Astrocyte (in vitro differentiated cells and primary cell): Measurements from ENCODE around the gene SETD7. TPM values are rescaled to one million over a fixed set of nuclear protein-coding genes. Genes with fewer than 3 reads are reported as not detected.

ENCODE experiments used
- DNase-seq: peaks from one replicate; pipeline ENCODE4 v3.0.0-alpha.2; 2010; ENCODE audit warnings: low read depth
- FAIRE-seq: peaks from 2 replicates; lab custom pipeline; 2011; peaks lifted over from hg19 to GRCh38; lab: Jason Lieb, UNC
- H2AFZ ChIP-seq: 2 replicates; pipeline ENCODE4 v1.6.0; 2012; ENCODE audit warnings: low read depth, low read length, inconsistent platforms
- H3K27ac ChIP-seq: 2 replicates; pipeline ENCODE4 v1.5.1; 2011; ENCODE audit warnings: low read depth, low read length, inconsistent platforms
- H3K27me3 ChIP-seq: 2 replicates; pipeline ENCODE4 v1.6.0; 2011; ENCODE audit warnings: low read length, inconsistent platforms; ENCODE audit not compliant: insufficient read depth
- H3K36me3 ChIP-seq: 2 replicates; pipeline ENCODE4 v1.5.1; 2011; ENCODE audit warnings: low read length, inconsistent platforms; ENCODE audit not compliant: insufficient read depth
- H3K4me1 ChIP-seq: 2 replicates; pipeline ENCODE4 v1.5.1; 2011; ENCODE audit warnings: low read length, inconsistent platforms; ENCODE audit not compliant: insufficient read depth
- H3K4me2 ChIP-seq: 2 replicates; pipeline ENCODE4 v1.6.0; 2012; ENCODE audit warnings: low read length, inconsistent platforms
- H3K4me3 ChIP-seq: 2 replicates; pipeline ENCODE4 v1.5.1; 2011; ENCODE audit warnings: low read depth, mild to moderate bottlenecking, low read length, inconsistent platforms; ENCODE audit not compliant: insufficient read depth
- H3K79me2 ChIP-seq: 2 replicates; pipeline ENCODE4 v1.6.0; 2012; ENCODE audit warnings: mild to moderate bottlenecking, low read length, inconsistent platforms; ENCODE audit not compliant: insufficient read depth
- H3K9ac ChIP-seq: 2 replicates; pipeline ENCODE4 v1.6.0; 2012; ENCODE audit warnings: mild to moderate bottlenecking, low read length, inconsistent platforms
- H3K9me3 ChIP-seq: 2 replicates; pipeline ENCODE4 v1.5.1; 2012; ENCODE audit warnings: low read depth, mild to moderate bottlenecking, low read length, inconsistent platforms; ENCODE audit not compliant: insufficient read depth
- H4K20me1 ChIP-seq: 2 replicates; pipeline ENCODE4 v1.6.0; 2012; ENCODE audit warnings: low read length, inconsistent platforms; ENCODE audit not compliant: insufficient read depth
- H3K27ac Mint-ChIP-seq: one replicate; pipeline ENCODE4 v1.8.0; 2021; ENCODE audit warnings: mild to moderate bottlenecking, mixed read lengths; ENCODE audit not compliant: unreplicated experiment
- H3K27me3 Mint-ChIP-seq: one replicate; pipeline ENCODE4 v1.8.0; 2021; ENCODE audit warnings: low read depth, mixed read lengths; ENCODE audit not compliant: unreplicated experiment
- H3K36me3 Mint-ChIP-seq: one replicate; pipeline ENCODE4 v1.8.0; 2021; ENCODE audit warnings: low read depth, mixed read lengths; ENCODE audit not compliant: unreplicated experiment
- H3K4me1 Mint-ChIP-seq: one replicate; pipeline ENCODE4 v1.8.0; 2021; ENCODE audit warnings: low read depth, mixed read lengths; ENCODE audit not compliant: unreplicated experiment
- H3K4me3 Mint-ChIP-seq: one replicate; pipeline ENCODE4 v1.8.0; 2021; ENCODE audit warnings: mild to moderate bottlenecking, moderate library complexity, mixed read lengths; ENCODE audit not compliant: unreplicated experiment
- H3K9me3 Mint-ChIP-seq: one replicate; pipeline ENCODE4 v1.8.0; 2021; ENCODE audit warnings: mild to moderate bottlenecking, mixed read lengths; ENCODE audit not compliant: unreplicated experiment
- EZH2 ChIP-seq: IDR thresholded peaks from 2 replicates; pipeline ENCODE4 v1.6.1; 2012; ENCODE audit warnings: mild to moderate bottlenecking, low read length, inconsistent platforms; ENCODE audit not compliant: insufficient read depth
- total RNA-seq: library from RNA; stranded (reverse); gene quantifications from 2 replicates; pipeline ENCODE4 v1.2.1, GENCODE V29; 2021
- TF ChIP-seq, protein P1 (sequence below): IDR thresholded peaks from 2 replicates; pipeline ENCODE4 v1.5.1; 2011; ENCODE audit warnings: low read depth, mild to moderate bottlenecking, inconsistent platforms, low read length, moderate library complexity; ENCODE audit not compliant: insufficient read depth

SETD7 gene
- total RNA-seq, 1 donor from 2014 or later: 55.0 TPM

DNA sequence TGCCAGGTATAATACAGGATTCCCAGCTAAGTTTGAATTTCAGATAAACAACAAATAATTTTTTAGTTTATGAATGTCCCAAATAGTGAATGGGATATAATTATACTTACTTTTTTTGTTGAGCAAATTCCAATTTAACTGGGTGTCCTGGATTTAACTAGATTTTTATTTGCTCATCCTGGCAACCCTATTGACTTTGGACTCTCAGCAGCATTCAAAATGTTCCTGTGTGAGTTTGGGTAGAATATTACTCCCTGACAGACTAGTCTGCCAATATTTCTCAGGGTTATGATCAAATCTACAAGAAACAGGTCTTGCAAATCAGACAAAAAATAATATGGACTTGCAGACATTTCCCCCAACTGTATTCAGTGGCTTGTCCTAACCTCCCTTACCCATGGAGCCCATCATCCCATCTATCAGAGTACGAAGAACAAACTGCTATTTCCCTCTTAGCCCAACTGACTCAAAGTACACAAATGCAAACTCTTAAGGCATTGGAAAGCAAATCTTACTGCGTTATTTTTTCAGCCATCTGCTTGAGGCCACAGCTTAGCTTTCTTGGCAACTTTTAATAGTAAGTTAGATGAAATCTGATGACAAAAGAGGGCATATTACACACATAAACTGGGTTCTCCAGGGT lies 20.7 kb downstream of the SETD7 start:
- H3K27ac Mint-ChIP-seq: no peak overlapping the region
- peaks cover 5% of the 10 kb centered on the region for H3K4me1 Mint-ChIP-seq
- no peak overlapping the region for H3K4me3 Mint-ChIP-seq
- H3K4me2 ChIP-seq: no peak overlapping the region
- no peaks in the 10 kb centered on the region for H3K27me3 Mint-ChIP-seq
- no peak for TF ChIP-seq EZH2
- TF ChIP-seq, protein P1, sequence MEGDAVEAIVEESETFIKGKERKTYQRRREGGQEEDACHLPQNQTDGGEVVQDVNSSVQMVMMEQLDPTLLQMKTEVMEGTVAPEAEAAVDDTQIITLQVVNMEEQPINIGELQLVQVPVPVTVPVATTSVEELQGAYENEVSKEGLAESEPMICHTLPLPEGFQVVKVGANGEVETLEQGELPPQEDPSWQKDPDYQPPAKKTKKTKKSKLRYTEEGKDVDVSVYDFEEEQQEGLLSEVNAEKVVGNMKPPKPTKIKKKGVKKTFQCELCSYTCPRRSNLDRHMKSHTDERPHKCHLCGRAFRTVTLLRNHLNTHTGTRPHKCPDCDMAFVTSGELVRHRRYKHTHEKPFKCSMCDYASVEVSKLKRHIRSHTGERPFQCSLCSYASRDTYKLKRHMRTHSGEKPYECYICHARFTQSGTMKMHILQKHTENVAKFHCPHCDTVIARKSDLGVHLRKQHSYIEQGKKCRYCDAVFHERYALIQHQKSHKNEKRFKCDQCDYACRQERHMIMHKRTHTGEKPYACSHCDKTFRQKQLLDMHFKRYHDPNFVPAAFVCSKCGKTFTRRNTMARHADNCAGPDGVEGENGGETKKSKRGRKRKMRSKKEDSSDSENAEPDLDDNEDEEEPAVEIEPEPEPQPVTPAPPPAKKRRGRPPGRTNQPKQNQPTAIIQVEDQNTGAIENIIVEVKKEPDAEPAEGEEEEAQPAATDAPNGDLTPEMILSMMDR: no peak
- peak; percentile 50 for FAIRE-seq
- H2AFZ ChIP-seq: no peak overlapping the region
- peaks cover 2% of the 10 kb centered on the region for H3K4me1 ChIP-seq
- peaks cover 43% of the 10 kb centered on the region for H4K20me1 ChIP-seq
- H3K9me3 Mint-ChIP-seq: no peaks in the 10 kb centered on the region
- H3K27ac ChIP-seq: no peak overlapping the region
- no peak for DNase-seq
- H3K36me3 Mint-ChIP-seq: peaks cover 15% of the 10 kb centered on the region
- no peak overlapping the region for H3K9ac ChIP-seq
- no peaks in the 10 kb centered on the region for H3K9me3 ChIP-seq
- peaks cover 51% of the 10 kb centered on the region for H3K79me2 ChIP-seq
- peaks cover 4% of the 10 kb centered on the region for H3K36me3 ChIP-seq
- no peak overlapping the region for H3K4me3 ChIP-seq
- no peaks in the 10 kb centered on the region for H3K27me3 ChIP-seq

DNA sequence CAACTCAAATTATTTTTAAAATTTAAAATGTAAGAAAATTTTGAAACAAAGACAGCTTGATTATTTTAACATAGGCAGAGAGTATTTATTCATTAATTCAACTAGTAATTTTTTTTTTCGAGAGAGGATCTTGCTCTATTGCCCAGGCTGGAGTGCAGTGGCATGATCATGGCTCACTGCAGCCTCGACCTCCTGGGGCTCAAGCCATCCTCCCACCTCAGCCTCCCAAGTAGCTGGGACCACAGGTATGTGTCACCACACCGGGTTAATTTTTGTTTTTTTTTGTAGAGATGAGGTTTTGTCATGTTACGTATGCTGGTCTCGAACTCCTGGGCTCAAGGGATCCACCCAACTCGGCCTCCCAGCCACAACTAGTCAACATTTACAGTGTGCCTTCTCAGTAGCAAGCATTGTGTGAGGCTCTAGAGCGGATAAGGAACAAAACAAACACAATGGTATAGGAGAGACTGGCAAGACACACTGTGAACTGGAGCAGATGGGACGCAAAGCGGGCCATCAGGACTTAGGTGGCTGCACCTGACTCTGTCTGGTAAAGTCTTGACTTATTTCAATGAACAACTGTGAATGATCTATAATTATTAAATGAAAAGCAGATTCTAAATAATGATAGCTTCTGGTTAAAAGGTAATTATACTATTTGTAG lies 21.6 kb downstream of the SETD7 start:
- TF ChIP-seq, protein P1: no peak
- TF ChIP-seq EZH2: no peak
- Mint-ChIP-seq H3K27me3 (no peaks in the 10 kb centered on the region), H3K4me3 (no peak overlapping the region), H3K9me3 (no peaks in the 10 kb centered on the region), H3K27ac (no peak overlapping the region), H3K36me3 (peaks cover 7% of the 10 kb centered on the region), H3K4me1 (no peaks in the 10 kb centered on the region)
- FAIRE-seq (no peak), DNase-seq (no peak)
- Histone ChIP-seq H3K36me3 (peaks cover 4% of the 10 kb centered on the region), H3K79me2 (peaks cover 43% of the 10 kb centered on the region), H3K9ac (no peak overlapping the region), H3K4me1 (no peaks in the 10 kb centered on the region), H4K20me1 (peaks cover 41% of the 10 kb centered on the region), H2AFZ (no peak overlapping the region), H3K4me3 (no peak overlapping the region), H3K27ac (no peak overlapping the region), H3K27me3 (no peaks in the 10 kb centered on the region), H3K9me3 (no peaks in the 10 kb centered on the region), H3K4me2 (no peak overlapping the region)

DNA sequence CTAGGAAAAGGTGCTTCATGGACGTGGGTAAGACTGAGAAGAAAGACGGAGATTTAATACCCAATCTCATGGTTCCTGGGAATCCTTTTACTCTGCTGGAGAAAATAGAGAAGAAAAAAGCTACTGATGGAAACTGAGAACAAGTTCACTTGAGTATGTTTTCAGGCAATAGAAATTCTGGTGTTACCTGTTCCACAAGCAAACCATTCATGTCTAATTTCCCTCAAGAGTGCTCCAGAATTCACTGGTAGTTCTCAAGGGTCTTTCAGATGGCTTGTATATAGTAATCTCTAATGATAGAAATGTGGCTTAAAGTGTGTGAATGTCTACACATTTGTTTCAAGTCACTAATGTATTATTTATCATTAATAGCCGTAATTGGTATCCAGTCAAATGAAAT lies 22.5 kb downstream of the SETD7 start:
- Mint-ChIP-seq H3K27ac (no peak overlapping the region), H3K9me3 (no peaks in the 10 kb centered on the region), H3K4me3 (no peak overlapping the region), H3K27me3 (no peaks in the 10 kb centered on the region), H3K4me1 (peaks cover 7% of the 10 kb centered on the region), H3K36me3 (peaks cover 7% of the 10 kb centered on the region)
- Histone ChIP-seq H3K27me3 (no peaks in the 10 kb centered on the region), H3K27ac (no peak overlapping the region), H3K9me3 (no peaks in the 10 kb centered on the region), H3K36me3 (peaks cover 8% of the 10 kb centered on the region), H3K9ac (no peak overlapping the region), H3K79me2 (peaks cover 37% of the 10 kb centered on the region), H3K4me3 (no peak overlapping the region), H3K4me1 (no peaks in the 10 kb centered on the region), H3K4me2 (no peak overlapping the region), H2AFZ (no peak overlapping the region), H4K20me1 (peaks cover 41% of the 10 kb centered on the region)
- no peak for FAIRE-seq
- DNase-seq: no peak
- no peak for TF ChIP-seq EZH2
- TF ChIP-seq, protein P1: no peak
